ENCODE results near the gene SGO2. TPM values are rescaled to one million over a fixed set of nuclear protein-coding genes. Genes with fewer than 3 reads are reported as not detected.
"Not testable (repeated sequence)": the region's sequence is repeated elsewhere in the genome, so short reads cannot be mapped to it uniquely, and the experiment has no call there.

SGO2 gene
- total and polyA plus RNA-seq, 2 donors = 1.7 to 18.0 TPM

- H3K27ac ChIP-seq (ENCODE audit: low read depth) = no peak overlapping the region
- peaks cover 1% of the 10 kb centered on the region for H3K4me1 ChIP-seq (ENCODE audit: insufficient read depth)
- H3K36me3 ChIP-seq (ENCODE audit: insufficient read depth) = no peaks in the 10 kb centered on the region
- DNase-seq (ENCODE audit: extremely low spot score) = no peak
- H3K4me3 ChIP-seq (ENCODE audit: low read depth, low read length) = no peak overlapping the region
- 54% methylated on average over 1 of the region's 1 CpG for WGBS
Observed at GRCh38 chr2:200592406-200593075, 66.5 kb downstream of the SGO2 start.

- H3K36me3 ChIP-seq (ENCODE audit: insufficient read depth) = no peaks in the 10 kb centered on the region
Observed at GRCh38 chr2:200593905-200594304, 67.9 kb downstream of the SGO2 start.

GRCh38 chr2:200595913-200596312, 69.9 kb downstream of the SGO2 start:
- H3K36me3 ChIP-seq (ENCODE audit: insufficient read depth) = no peaks in the 10 kb centered on the region
- peaks cover 1% of the 10 kb centered on the region for H3K4me1 ChIP-seq (ENCODE audit: insufficient read depth)
- H3K4me3 ChIP-seq (ENCODE audit: low read depth, low read length) = no peak overlapping the region
- WGBS = 77% methylated on average over 3 of the region's 3 CpGs
- no peak for DNase-seq (ENCODE audit: extremely low spot score)
- H3K27ac ChIP-seq (ENCODE audit: low read depth) = no peak overlapping the region

More at GRCh38 chr2:200593905-200594304, 67.9 kb downstream of the SGO2 start:
- WGBS = 55% methylated on average over 1 of the region's 1 CpG
- Histone ChIP-seq H3K4me1 (ENCODE audit: insufficient read depth) (peaks cover 1% of the 10 kb centered on the region), H3K4me3 (ENCODE audit: low read depth, low read length) (no peak overlapping the region), H3K27ac (ENCODE audit: low read depth) (no peak overlapping the region)
- DNase-seq (ENCODE audit: extremely low spot score) = no peak

GRCh38 chr2:200596774-200597570, 71.0 kb downstream of the SGO2 start:
- 80% methylated on average over 5 of the region's 5 CpGs for WGBS
- Histone ChIP-seq H3K36me3 (ENCODE audit: insufficient read depth) (no peaks in the 10 kb centered on the region), H3K4me1 (ENCODE audit: insufficient read depth) (peaks cover 1% of the 10 kb centered on the region), H3K27ac (ENCODE audit: low read depth) (no peak overlapping the region), H3K4me3 (ENCODE audit: low read depth, low read length) (no peak overlapping the region)
- DNase-seq (ENCODE audit: extremely low spot score) = no peak

GRCh38 chr2:200599206-200599605, 73.2 kb downstream of the SGO2 start:
- H3K27ac ChIP-seq (ENCODE audit: low read depth) = no peak overlapping the region
- H3K4me3 ChIP-seq (ENCODE audit: low read depth, low read length) = no peak overlapping the region
- DNase-seq (ENCODE audit: extremely low spot score) = no peak
- WGBS = 82% methylated on average over 3 of the region's 3 CpGs
- no peaks in the 10 kb centered on the region for H3K36me3 ChIP-seq (ENCODE audit: insufficient read depth)
- H3K4me1 ChIP-seq (ENCODE audit: insufficient read depth) = peaks cover 1% of the 10 kb centered on the region

GRCh38 chr2:200600549-200601225, 74.7 kb downstream of the SGO2 start:
- Histone ChIP-seq H3K36me3 (ENCODE audit: insufficient read depth) (no peaks in the 10 kb centered on the region), H3K4me1 (ENCODE audit: insufficient read depth) (peaks cover 1% of the 10 kb centered on the region), H3K4me3 (ENCODE audit: low read depth, low read length) (no peak overlapping the region), H3K27ac (ENCODE audit: low read depth) (no peak overlapping the region)
- DNase-seq (ENCODE audit: extremely low spot score) = no peak
- 31% methylated on average over 7 of the region's 7 CpGs for WGBS

GRCh38 chr2:200602584-200602983, 76.6 kb downstream of the SGO2 start:
- Histone ChIP-seq H3K36me3 (ENCODE audit: insufficient read depth) (no peaks in the 10 kb centered on the region), H3K27ac (ENCODE audit: low read depth) (no peak overlapping the region), H3K4me1 (ENCODE audit: insufficient read depth) (no peaks in the 10 kb centered on the region), H3K4me3 (ENCODE audit: low read depth, low read length) (no peak overlapping the region)
- DNase-seq (ENCODE audit: extremely low spot score) = no peak
- WGBS = 98% methylated on average over 4 of the region's 4 CpGs

- WGBS = 85% methylated on average over 3 of the region's 3 CpGs
- H3K4me1 ChIP-seq (ENCODE audit: insufficient read depth) = no peaks in the 10 kb centered on the region
- H3K27ac ChIP-seq (ENCODE audit: low read depth) = no peak overlapping the region
- no peak for DNase-seq (ENCODE audit: extremely low spot score)
- no peak overlapping the region for H3K4me3 ChIP-seq (ENCODE audit: low read depth, low read length)
- no peaks in the 10 kb centered on the region for H3K36me3 ChIP-seq (ENCODE audit: insufficient read depth)
Observed at GRCh38 chr2:200603972-200604371, 78.0 kb downstream of the SGO2 start.

GRCh38 chr2:200604571-200605255, 78.7 kb downstream of the SGO2 start:
- Histone ChIP-seq H3K4me1 (ENCODE audit: insufficient read depth) (no peaks in the 10 kb centered on the region), H3K27ac (ENCODE audit: low read depth) (no peak overlapping the region), H3K36me3 (ENCODE audit: insufficient read depth) (no peaks in the 10 kb centered on the region), H3K4me3 (ENCODE audit: low read depth, low read length) (no peak overlapping the region)
- WGBS = 68% methylated on average over 5 of the region's 5 CpGs
- DNase-seq (ENCODE audit: extremely low spot score) = no peak

GRCh38 chr2:200608341-200609027, 82.5 kb downstream of the SGO2 start:
- DNase-seq (ENCODE audit: extremely low spot score) = no peak
- no peak overlapping the region for H3K4me3 ChIP-seq (ENCODE audit: low read depth, low read length)
- WGBS = 76% methylated on average over 3 of the region's 3 CpGs
- H3K4me1 ChIP-seq (ENCODE audit: insufficient read depth) = no peaks in the 10 kb centered on the region
- H3K36me3 ChIP-seq (ENCODE audit: insufficient read depth) = peaks cover under 1% of the 10 kb centered on the region
- no peak overlapping the region for H3K27ac ChIP-seq (ENCODE audit: low read depth)

- Histone ChIP-seq H3K4me1 (ENCODE audit: insufficient read depth) (no peaks in the 10 kb centered on the region), H3K27ac (ENCODE audit: low read depth) (no peak overlapping the region), H3K4me3 (ENCODE audit: low read depth, low read length) (no peak overlapping the region), H3K36me3 (ENCODE audit: insufficient read depth) (peaks cover 2% of the 10 kb centered on the region)
- no peak for DNase-seq (ENCODE audit: extremely low spot score)
Observed at GRCh38 chr2:200609028-200609614, 83.1 kb downstream of the SGO2 start.

- 93% methylated on average over 3 of the region's 3 CpGs for WGBS
- H3K27ac ChIP-seq (ENCODE audit: low read depth); H3K4me1 ChIP-seq (ENCODE audit: insufficient read depth); DNase-seq (ENCODE audit: extremely low spot score); H3K4me3 ChIP-seq (ENCODE audit: low read depth, low read length); H3K36me3 ChIP-seq (ENCODE audit: insufficient read depth): not testable (repeated sequence)
Observed at GRCh38 chr2:200610217-200610616, 84.2 kb downstream of the SGO2 start.

GRCh38 chr2:200613692-200614091, 87.7 kb downstream of the SGO2 start:
- Histone ChIP-seq H3K27ac (ENCODE audit: low read depth) (no peak overlapping the region), H3K36me3 (ENCODE audit: insufficient read depth) (peaks cover 2% of the 10 kb centered on the region), H3K4me1 (ENCODE audit: insufficient read depth) (no peaks in the 10 kb centered on the region), H3K4me3 (ENCODE audit: low read depth, low read length) (no peak overlapping the region)
- no peak for DNase-seq (ENCODE audit: extremely low spot score)
- 89% methylated on average over 4 of the region's 4 CpGs for WGBS
